ENCODE data around the gene DES.

The DES gene

GRCh38 chr2:219453671-219454590 lies 35.8 kb downstream of the DES start:
- DNase-seq (ENCODE audit: low read depth): no peak

- DNase-seq (ENCODE audit: low read depth): no peak
These were observed 37.4 kb downstream of the DES start for GRCh38 chr2:219455581-219455980.

GRCh38 chr2:219457784-219458369 lies 39.7 kb downstream of the DES start:
- DNase-seq (ENCODE audit: low read depth): no peak

GRCh38 chr2:219458996-219459395 lies 40.8 kb downstream of the DES start:
- no peak for DNase-seq (ENCODE audit: low read depth)

- DNase-seq (ENCODE audit: low read depth): no peak
These were observed 41.5 kb downstream of the DES start for GRCh38 chr2:219459460-219460311.

GRCh38 chr2:219460424-219460926 lies 42.3 kb downstream of the DES start:
- no peak for DNase-seq (ENCODE audit: low read depth)

GRCh38 chr2:219461047-219461514 lies 42.9 kb downstream of the DES start:
- DNase-seq (ENCODE audit: low read depth): no peak

- DNase-seq (ENCODE audit: low read depth): no peak
These were observed 43.5 kb downstream of the DES start for GRCh38 chr2:219461669-219462068.

GRCh38 chr2:219462349-219462748 lies 44.2 kb downstream of the DES start:
- DNase-seq (ENCODE audit: low read depth): no peak

GRCh38 chr2:219464286-219465032 lies 46.3 kb downstream of the DES start:
- DNase-seq (ENCODE audit: low read depth): no peak

- DNase-seq (ENCODE audit: low read depth): no peak
These were observed 47.7 kb downstream of the DES start for GRCh38 chr2:219465659-219466561.

- no peak for DNase-seq (ENCODE audit: low read depth)
These were observed 48.9 kb downstream of the DES start for GRCh38 chr2:219466816-219467735.

- DNase-seq (ENCODE audit: low read depth): no peak
These were observed 49.5 kb downstream of the DES start for GRCh38 chr2:219467736-219468075.

GRCh38 chr2:219468410-219469185 lies 50.4 kb downstream of the DES start:
- no peak for DNase-seq (ENCODE audit: low read depth)

GRCh38 chr2:219469186-219469724 lies 51.1 kb downstream of the DES start:
- no peak for DNase-seq (ENCODE audit: low read depth)

- DNase-seq (ENCODE audit: low read depth): no peak
These were observed 52.3 kb downstream of the DES start for GRCh38 chr2:219470429-219470828.

- no peak for DNase-seq (ENCODE audit: low read depth)
These were observed 53.5 kb downstream of the DES start for GRCh38 chr2:219471476-219472371.
